Dendritic cell treated with granulocyte-macrophage colony-stimulating factor and Interleukin-4, amounts not matched to agents 40 ng/mL and 50 ng/mL, for 4 days (primary cell): ENCODE measurements around the gene AQP5.

Source experiments
- H3K27ac Mint-ChIP-seq: one replicate; pipeline ENCODE4 v1.8.0; 2022; ENCODE audit warnings: mild to moderate bottlenecking, mixed read lengths
- H3K27me3 Mint-ChIP-seq: one replicate; pipeline ENCODE4 v1.8.0; 2022; ENCODE audit warnings: mild to moderate bottlenecking, mixed read lengths
- H3K36me3 Mint-ChIP-seq: one replicate; pipeline ENCODE4 v1.8.0; 2022; ENCODE audit warnings: low read depth, mixed read lengths
- H3K4me1 Mint-ChIP-seq: one replicate; pipeline ENCODE4 v1.8.0; 2022; ENCODE audit warnings: low read depth, mixed read lengths
- H3K4me3 Mint-ChIP-seq: one replicate; pipeline ENCODE4 v1.8.0; 2022; ENCODE audit warnings: mild to moderate bottlenecking, moderate library complexity, mixed read lengths
- H3K9me3 Mint-ChIP-seq: one replicate; pipeline ENCODE4 v1.8.0; 2022; ENCODE audit warnings: mixed read lengths
- intact Hi-C: fragments of 100-400 bp; cut with micrococcal nuclease; formaldehyde crosslinking; loops from one replicate; pipeline ENCODE4 v1.15.0; 2022

Gene AQP5

DNA sequence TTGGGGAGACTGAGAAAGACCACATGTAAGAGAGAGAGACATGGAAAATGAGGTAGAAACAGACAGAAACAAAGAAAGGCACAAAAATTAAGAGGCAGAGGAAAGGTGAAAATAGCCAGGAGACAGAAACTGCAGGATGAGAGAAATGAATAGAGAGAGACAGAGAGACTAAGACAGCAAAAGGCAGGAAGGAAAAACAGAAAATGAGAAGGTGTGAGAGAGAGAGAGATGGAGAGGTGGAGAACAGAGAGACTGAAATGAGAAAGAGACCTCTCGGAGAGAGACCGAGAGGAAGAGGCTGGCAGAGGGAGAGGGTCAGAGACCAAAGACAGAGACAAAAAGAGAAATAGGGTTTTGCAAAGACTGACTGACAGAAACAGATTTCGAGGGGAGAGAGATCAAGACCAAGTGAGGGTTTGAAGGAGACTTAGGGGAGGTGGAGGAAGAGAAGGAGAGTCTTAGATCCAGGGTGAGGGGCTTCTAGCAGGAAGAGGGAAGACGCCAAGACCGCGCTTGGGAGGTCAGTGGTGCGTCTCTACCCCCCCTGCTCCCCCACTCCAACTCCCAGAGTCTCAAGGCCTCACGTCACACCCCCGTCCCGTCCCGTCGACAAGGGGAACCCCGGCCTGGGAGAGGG is 1.1 kb upstream of the AQP5 start:
- Mint-ChIP-seq H3K27ac (no peak overlapping the region), H3K27me3 (peaks cover 92% of the 10 kb centered on the region), H3K36me3 (no peaks in the 10 kb centered on the region), H3K9me3 (no peaks in the 10 kb centered on the region), H3K4me3 (peak overlapping the region; percentile 2), H3K4me1 (peaks cover 20% of the 10 kb centered on the region)
- intact Hi-C loops: no loop called here

DNA sequence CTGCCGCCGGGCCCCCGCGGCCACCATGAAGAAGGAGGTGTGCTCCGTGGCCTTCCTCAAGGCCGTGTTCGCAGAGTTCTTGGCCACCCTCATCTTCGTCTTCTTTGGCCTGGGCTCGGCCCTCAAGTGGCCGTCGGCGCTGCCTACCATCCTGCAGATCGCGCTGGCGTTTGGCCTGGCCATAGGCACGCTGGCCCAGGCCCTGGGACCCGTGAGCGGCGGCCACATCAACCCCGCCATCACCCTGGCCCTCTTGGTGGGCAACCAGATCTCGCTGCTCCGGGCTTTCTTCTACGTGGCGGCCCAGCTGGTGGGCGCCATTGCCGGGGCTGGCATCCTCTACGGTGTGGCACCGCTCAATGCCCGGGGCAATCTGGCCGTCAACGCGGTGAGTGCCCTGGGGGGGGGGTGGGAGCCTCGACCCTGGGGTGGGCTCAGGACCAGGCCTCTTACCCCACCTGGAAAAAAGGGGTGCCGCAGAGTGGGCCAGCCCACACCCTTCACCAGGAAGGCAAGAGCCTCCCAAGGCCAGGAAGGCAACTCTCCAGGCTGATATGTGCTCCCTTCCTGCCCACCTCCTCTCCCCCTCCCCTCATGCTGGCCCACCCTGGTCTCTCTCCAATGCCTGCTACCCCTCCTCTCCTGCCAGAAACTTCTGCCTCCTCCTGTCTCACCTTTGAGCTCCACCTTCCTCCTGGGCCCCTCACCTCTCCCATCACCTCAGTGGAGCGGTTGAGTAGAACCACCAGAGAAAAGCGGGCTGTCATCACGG is 507 bp downstream of the AQP5 start:
- peaks cover 91% of the 10 kb centered on the region for H3K27me3 Mint-ChIP-seq
- H3K4me3 Mint-ChIP-seq: no peak overlapping the region
- no peak overlapping the region for H3K27ac Mint-ChIP-seq
- H3K36me3 Mint-ChIP-seq: no peaks in the 10 kb centered on the region
- no peaks in the 10 kb centered on the region for H3K9me3 Mint-ChIP-seq
- peaks cover 12% of the 10 kb centered on the region for H3K4me1 Mint-ChIP-seq
- intact Hi-C loops: no loop called here

DNA sequence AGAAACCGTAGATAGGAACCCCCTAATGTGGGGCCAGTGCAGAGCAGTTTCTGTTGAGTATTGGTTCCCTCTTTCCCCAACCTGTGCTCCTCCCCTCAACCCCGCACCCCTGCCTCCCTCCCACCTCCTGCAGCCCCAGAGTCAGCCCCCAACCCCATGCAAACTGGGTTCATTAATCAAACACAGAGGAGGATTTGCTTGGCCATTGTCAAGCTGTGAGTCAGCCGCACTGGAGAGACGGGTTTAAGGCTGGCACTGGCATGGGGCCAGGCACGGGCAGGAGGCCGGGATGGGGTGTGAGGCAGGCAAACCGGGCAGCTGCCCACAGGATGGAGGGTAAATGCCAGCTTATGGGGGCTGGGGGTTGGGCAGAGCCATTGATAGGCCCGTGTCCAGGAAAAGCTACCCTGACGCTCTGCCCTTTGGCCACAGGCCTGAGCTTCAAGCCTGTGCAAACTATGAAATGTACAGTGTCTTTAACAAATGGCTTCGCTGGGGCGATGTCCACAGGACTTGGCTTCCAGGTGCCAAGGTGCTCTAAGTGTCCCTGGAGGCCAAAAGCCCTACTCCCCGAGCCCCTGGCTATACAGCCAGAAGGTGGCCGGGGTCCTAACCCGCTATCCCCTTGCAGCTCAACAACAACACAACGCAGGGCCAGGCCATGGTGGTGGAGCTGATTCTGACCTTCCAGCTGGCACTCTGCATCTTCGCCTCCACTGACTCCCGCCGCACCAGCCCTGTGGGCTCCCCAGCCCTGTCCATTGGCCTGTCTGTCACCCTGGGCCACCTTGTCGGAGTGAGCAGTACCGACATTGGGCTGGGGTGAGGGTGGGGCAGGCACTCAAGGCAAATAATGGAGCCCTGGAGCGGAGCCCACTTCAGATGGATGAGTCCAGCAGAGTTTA is 1.4 kb downstream of the AQP5 start:
- no peaks in the 10 kb centered on the region for H3K36me3 Mint-ChIP-seq
- H3K9me3 Mint-ChIP-seq: no peaks in the 10 kb centered on the region
- no peak overlapping the region for H3K4me3 Mint-ChIP-seq
- H3K27ac Mint-ChIP-seq: no peak overlapping the region
- intact Hi-C loops: no loop called here
- peaks cover 13% of the 10 kb centered on the region for H3K4me1 Mint-ChIP-seq
- H3K27me3 Mint-ChIP-seq: peaks cover 88% of the 10 kb centered on the region

DNA sequence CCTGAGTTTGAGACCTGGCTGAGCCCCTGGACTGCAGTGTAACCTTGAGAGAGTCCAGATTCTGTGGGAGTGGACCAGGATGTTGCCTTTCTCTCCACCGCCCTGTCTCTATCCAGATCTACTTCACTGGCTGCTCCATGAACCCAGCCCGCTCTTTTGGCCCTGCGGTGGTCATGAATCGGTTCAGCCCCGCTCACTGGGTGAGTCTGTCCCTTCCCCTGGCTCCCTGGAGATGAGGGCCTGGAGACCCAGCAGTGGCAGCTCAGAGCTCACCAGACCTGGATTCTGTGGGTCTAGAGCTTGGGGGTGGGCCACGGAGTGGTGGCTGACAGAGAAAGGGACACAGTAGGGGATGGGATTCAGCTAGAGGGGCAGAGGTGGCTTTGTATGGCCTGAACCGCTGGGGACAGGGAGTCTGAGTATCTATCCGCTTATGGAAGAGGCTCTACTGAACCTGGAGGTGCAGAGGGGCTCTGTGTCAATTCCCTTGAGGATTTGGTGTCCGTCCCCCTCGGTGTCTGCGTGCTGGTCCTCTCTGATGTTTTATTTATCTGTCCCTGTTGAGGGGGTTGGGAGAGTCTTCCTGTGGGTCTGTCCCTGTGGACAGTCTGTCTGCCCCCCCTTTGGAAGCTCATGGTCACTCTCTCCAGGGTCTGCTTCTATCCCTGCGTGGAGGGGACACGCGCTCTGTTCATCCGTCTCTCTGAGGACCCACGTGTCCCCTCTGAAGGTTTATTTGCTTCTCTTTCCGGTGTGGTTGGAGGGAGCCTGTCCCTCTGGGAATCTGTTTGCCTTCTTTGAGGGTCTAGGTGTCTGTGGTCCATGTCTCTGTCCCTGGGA is 2.5 kb downstream of the AQP5 start:
- Mint-ChIP-seq H3K27me3 (peaks cover 81% of the 10 kb centered on the region), H3K27ac (no peak overlapping the region), H3K4me1 (peaks cover 13% of the 10 kb centered on the region), H3K36me3 (no peaks in the 10 kb centered on the region), H3K4me3 (no peak overlapping the region), H3K9me3 (no peaks in the 10 kb centered on the region)
- intact Hi-C loops: no loop called here

DNA sequence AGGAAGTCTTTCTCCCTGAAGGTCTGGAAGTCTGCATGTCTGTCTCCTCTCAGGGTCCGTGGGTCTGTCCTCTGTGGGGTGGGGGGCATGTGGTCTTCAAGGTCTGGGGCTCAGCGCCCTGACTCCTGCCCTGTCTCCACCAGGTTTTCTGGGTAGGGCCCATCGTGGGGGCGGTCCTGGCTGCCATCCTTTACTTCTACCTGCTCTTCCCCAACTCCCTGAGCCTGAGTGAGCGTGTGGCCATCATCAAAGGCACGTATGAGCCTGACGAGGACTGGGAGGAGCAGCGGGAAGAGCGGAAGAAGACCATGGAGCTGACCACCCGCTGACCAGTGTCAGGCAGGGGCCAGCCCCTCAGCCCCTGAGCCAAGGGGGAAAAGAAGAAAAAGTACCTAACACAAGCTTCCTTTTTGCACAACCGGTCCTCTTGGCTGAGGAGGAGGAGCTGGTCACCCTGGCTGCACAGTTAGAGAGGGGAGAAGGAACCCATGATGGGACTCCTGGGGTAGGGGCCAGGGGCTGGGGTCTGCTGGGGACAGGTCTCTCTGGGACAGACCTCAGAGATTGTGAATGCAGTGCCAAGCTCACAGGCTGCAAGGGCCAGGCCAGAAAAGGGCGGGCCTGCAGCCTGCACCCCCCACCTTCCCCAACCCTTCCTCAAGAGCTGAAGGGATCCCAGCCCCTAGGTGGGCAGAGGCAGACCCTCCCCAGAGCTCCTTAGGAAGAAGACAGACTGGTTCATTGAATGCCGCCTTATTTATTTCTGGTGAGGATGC is 3.4 kb downstream of the AQP5 start:
- Mint-ChIP-seq H3K4me3 (no peak overlapping the region), H3K36me3 (no peaks in the 10 kb centered on the region), H3K9me3 (no peaks in the 10 kb centered on the region), H3K27me3 (peaks cover 73% of the 10 kb centered on the region), H3K27ac (no peak overlapping the region), H3K4me1 (peaks cover 13% of the 10 kb centered on the region)
- intact Hi-C loops: loop anchor here (5.0 kb wide), 1 partner anchor 72 kb away; no protein-coding TSS in a partner anchor

DNA sequence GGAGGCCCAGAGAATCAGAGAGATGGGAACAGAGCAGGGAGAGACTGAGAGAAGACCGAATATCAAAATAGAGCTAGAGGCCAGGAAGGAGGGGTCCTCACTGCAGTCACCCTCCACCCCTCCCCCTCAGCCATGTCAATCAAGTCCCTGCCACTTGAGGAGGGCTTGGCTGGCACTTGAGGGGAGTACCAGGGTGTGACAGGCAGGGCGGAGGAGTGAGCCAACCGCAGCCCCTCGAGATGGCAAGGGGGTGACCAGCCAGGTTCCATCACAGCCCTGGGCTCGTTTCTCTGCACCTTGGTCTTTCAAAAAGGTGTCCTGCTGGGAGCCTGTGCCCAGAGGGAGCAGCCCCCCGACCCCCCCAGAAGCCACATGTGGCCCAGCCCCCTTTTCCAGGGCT is 4.2 kb downstream of the AQP5 start:
- Mint-ChIP-seq H3K27me3 (peaks cover 65% of the 10 kb centered on the region), H3K27ac (no peak overlapping the region), H3K9me3 (no peaks in the 10 kb centered on the region), H3K4me3 (no peak overlapping the region), H3K36me3 (no peaks in the 10 kb centered on the region), H3K4me1 (peaks cover 5% of the 10 kb centered on the region)
- intact Hi-C loops: loop anchor here (2.0 to 5.0 kb wide), 2 partner anchors 71 to 209 kb away; no protein-coding TSS in a partner anchor

DNA sequence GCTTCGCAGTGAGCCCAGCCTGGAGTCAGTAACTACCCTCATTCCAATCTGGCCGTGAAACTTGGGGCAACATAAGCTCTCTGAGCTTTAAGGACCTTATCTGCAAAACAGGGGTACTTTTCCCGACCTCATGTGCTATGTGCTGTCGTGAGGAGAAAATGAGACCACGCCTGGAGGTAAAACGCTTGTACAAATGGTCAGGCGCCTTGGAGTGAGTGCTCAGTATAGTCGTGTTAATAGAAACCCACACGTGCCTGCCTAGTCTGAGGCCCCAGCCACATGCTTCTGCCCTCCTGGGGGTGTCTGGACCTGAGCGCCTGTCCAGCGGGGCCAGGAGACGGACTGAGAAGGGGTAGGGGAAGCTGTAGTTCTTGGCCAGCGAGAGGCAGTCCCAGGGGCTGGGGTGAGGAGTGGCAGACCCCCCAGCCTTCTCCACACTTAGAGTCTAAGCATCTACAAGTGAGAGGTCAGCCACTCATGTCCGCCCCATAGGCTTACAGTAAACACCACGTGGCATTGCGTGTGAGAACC is 4.9 kb downstream of the AQP5 start:
- Mint-ChIP-seq H3K9me3 (no peaks in the 10 kb centered on the region), H3K4me3 (no peak overlapping the region), H3K36me3 (no peaks in the 10 kb centered on the region), H3K27ac (no peak overlapping the region), H3K27me3 (peaks cover 60% of the 10 kb centered on the region), H3K4me1 (peaks cover 5% of the 10 kb centered on the region)
- intact Hi-C loops: loop anchor here (1.0 to 5.0 kb wide), 4 partner anchors 71 to 208 kb away; no protein-coding TSS in a partner anchor

DNA sequence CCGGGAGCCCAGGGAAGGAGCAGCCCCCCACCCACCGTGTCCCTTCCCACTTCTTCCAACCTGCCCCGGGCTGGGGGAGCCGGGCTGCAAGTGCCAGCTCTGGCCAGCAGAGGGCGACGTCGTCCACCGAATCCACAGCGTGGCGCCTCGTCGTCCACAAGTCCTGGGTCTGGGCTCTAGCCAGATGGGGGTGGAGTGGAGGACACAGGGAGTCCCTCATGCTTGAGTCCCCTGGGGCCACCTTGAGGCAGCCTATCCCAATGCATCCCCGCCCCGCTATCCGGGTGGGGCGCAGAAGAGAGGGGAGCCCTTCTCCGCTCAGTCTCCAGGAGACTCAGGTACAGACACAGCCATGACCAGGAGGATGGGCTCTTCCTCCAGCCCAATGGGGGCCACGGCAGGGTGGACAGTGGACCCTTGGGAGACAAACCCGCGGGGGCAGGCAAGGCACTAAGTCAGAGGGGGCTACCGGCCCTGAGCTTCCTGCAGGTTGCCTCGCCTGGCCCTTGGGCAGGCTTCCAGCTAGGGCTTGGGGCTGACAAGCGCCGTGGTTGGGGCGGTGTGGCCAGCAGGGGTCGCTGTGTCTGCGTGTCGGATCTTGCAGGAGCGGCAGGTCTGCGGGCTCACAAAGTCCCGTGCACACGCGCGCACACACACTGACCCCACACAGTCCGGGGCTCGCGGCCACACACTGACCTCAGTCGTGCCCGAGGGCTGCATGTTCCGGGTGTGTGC is 5.5 kb downstream of the AQP5 start:
- peaks cover 56% of the 10 kb centered on the region for H3K27me3 Mint-ChIP-seq
- intact Hi-C loops: loop anchor here (1.0 to 5.0 kb wide), 4 partner anchors 70 to 208 kb away; no protein-coding TSS in a partner anchor

DNA sequence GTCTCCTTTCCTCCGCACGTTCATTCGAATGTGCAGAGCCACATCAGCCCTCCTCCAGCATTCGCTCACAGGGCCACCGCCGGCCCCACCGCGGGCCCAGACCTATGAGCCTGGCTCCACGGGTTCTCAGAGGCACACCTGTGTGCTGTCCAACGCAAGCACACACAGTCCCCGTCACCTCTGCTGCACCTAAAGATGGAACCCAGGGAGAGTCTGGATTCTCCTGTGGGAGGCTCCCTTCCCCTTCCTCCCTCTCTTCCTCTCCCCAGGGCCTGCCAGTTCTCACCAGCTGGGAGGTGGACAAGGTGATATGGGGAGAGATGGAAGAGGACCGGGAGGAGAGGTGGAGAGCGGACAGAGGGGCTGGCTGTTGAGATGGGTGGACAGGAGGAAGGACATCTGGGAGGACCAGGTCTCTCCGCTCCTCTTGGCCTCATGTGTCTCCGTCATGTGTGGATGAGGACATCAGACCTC is 6.1 kb downstream of the AQP5 start:
- Mint-ChIP-seq H3K27ac (no peak overlapping the region), H3K27me3 (peaks cover 52% of the 10 kb centered on the region), H3K36me3 (no peaks in the 10 kb centered on the region), H3K4me3 (peak overlapping the region; percentile 58), H3K4me1 (peaks cover 5% of the 10 kb centered on the region), H3K9me3 (no peaks in the 10 kb centered on the region)
- intact Hi-C loops: loop anchor here (1.0 to 5.0 kb wide), 4 partner anchors 69 to 207 kb away; no protein-coding TSS in a partner anchor

More for the DNA sequence above, 5.5 kb downstream of the AQP5 start:
- Mint-ChIP-seq H3K9me3 (no peaks in the 10 kb centered on the region), H3K36me3 (no peaks in the 10 kb centered on the region), H3K4me1 (peaks cover 5% of the 10 kb centered on the region), H3K27ac (no peak overlapping the region), H3K4me3 (peak overlapping the region; percentile 58)

DNA sequence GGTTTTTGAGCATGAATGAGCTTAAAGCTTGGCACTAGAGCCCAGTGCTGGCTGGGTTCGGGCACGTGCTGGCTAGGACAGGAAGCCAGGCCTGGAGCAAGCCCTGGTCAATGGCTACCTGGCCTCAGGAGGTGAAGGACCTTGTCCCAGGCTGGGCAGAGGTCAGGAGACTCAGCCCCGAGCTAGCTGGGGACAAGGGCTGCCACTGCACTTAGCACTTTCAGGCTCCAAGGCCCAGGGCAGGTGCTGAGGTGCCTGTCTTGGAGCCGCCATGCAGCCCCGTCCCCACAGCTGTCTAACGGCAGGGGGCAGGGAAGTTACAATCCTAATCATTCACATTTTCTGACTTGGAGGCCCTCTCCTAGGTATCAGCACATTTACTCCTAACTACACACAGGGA is 6.8 kb downstream of the AQP5 start:
- H3K4me3 Mint-ChIP-seq: no peak overlapping the region
- intact Hi-C loops: loop anchor here (5.0 kb wide), 1 partner anchor 69 kb away; no protein-coding TSS in a partner anchor
- H3K36me3 Mint-ChIP-seq: no peaks in the 10 kb centered on the region
- peaks cover 7% of the 10 kb centered on the region for H3K4me1 Mint-ChIP-seq
- no peaks in the 10 kb centered on the region for H3K9me3 Mint-ChIP-seq
- H3K27ac Mint-ChIP-seq: no peak overlapping the region
- peaks cover 47% of the 10 kb centered on the region for H3K27me3 Mint-ChIP-seq

DNA sequence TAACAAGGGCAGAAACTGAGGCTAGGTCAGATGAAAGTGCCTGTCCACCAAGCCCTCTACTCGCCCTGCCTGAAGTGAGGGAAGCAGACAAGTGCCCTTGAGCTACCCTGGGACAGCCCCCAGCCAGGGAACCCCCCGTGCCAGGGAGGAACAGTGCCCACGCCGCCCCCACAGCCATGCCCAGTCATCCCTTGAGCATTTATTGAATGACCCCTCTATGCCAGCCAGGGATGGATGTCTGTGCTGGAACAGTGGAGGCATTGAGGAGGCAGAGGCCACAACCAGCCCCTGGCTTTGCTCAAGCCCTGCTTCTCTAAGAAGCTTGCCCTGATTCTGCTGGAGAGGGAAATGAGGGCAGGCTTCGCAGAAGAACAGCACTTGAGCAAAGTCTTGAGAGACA is 7.4 kb downstream of the AQP5 start:
- no peaks in the 10 kb centered on the region for H3K9me3 Mint-ChIP-seq
- H3K4me3 Mint-ChIP-seq: no peak overlapping the region
- peaks cover 42% of the 10 kb centered on the region for H3K27me3 Mint-ChIP-seq
- no peaks in the 10 kb centered on the region for H3K36me3 Mint-ChIP-seq
- no peak overlapping the region for H3K27ac Mint-ChIP-seq
- peaks cover 13% of the 10 kb centered on the region for H3K4me1 Mint-ChIP-seq
- intact Hi-C loops: loop anchor here (5.0 kb wide), 1 partner anchor 68 kb away; no protein-coding TSS in a partner anchor
